ENCODE data around the gene TUBGCP3. TPM values are rescaled to one million over a fixed set of nuclear protein-coding genes. Genes with fewer than 3 reads are reported as not detected.

Gene TUBGCP3
- total RNA-seq, 1 experiment from 2014 or later = 14.3 TPM

DNA sequence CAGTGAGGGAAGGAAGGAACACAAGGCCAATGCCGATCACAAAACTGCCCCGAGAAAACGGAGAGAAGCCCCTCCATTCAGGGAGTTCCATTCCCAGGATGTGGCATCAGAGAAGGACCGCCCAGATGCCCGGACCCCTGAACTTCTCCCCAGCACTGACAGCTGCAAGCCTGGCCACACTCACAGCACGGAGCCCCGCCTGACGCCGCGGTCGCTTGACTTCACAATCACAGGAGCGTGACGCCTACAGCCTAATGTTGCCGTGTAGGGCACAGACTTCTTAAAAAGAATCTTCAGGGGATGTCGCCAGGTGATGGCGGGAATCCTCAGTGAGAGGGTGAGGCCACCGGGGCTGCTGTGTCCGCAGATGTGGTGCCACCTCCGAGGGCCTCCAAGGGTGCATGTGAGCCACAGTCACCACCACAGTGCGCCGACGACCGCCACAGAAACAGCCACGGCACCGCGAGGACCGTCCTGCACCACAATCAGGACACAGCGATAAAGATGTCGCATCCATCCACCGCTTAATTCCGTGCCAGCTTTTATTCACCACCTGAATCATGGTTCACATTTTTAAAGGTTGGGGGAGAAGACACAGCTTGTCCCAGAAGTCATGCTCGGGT is 134.6 kb downstream of the TUBGCP3 start:
- DNase-seq (ENCODE audit: low spot score) = no peak

DNA sequence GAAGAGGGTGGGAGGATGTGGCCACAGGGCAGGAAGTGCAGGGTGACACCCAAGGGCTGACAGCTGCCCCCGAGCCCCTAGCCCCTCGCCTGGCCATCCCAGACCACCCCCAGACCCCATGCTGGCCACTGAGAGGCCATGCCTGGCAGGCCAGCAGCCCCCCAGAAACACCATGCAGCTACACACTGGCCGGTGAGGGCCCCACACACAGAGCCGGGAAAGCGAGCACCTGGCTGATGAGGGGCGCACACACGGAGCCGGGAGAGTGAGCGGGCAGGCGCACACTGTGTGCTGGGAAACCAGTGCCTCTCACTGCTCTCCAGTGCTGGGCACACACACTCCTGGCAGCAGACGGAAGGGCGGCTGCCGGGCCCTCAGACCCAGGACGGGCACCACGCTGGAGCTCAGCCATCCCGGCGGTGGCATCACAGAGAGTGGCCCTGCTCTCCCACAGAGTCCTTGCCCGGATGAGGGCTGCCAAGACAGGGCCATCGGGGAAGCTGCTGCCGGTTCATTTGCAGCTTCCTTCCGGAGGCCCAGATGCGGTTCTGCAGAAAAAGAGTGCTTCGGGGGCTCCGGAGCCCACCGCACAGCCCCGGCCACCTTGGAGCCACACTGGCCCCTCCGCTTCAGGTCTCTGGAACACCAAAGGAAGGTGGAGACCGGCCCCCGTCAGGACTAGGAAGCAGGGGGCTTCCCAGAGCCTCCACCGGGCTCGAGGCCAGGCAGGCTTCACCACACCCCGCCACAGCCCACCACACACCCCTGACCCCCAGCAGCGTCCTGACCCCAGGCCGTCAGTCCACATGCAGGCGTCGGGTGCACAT is 135.4 kb downstream of the TUBGCP3 start:
- DNase-seq (ENCODE audit: low spot score) = no peak

DNA sequence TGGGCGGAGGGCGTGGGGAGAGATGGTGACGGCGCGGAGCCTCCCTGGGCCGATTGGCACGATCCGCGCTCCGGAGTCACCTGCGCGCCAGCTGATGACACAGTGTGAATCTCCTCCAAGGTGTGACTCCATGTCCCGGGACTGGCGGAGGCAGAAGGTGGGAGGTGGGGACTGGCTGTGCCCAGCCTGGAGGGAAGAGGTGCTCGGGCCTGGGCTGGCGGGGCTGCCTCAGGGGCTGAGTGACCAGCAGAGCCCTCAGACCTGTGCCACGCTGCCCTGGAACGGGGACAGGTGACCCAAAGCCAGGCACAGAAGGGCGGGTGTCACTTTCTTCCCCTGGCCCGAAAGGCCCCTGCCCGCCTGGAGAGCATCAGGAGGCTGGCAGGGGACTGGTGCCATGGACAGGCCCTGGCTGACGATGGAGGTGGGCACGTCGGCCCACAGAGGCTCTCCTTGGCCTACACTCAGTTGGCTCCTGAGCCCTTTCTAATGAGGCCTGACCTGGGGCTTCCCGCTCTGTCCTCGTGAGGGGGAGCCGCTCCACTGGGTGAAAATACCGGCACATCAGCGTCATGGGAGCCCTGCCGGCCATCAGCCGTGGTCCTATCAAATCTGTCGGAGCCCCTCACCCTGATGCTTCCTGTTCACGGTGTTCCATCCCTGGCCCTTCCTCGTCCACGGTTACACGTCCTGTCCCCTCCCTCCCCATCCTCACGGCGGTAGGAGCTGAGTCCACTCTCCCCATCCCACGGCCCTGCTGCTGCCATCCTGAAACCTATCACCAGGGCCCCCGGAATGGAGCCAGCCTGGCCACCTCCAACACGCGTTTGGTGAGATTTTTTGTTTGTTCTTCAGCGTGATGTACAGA is 136.2 kb downstream of the TUBGCP3 start:
- no peak for DNase-seq (ENCODE audit: low spot score)

DNA sequence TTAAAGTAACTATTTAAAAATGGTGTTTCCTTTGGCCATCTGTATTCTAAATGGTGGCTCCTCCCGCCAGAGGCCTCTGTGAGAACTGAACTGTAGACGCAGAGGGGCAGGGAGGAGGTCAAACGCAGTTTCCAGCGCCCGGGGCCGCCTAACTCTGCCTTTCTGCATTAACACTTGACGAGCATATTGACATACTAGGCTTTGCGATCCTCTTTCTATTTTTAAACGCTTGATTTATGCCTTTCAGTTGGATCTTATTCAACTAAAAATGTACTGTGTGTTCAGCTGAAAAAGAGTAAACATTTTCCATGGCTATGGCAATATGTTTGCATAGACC is 137.1 kb downstream of the TUBGCP3 start:
- no peak for DNase-seq (ENCODE audit: low spot score)

DNA sequence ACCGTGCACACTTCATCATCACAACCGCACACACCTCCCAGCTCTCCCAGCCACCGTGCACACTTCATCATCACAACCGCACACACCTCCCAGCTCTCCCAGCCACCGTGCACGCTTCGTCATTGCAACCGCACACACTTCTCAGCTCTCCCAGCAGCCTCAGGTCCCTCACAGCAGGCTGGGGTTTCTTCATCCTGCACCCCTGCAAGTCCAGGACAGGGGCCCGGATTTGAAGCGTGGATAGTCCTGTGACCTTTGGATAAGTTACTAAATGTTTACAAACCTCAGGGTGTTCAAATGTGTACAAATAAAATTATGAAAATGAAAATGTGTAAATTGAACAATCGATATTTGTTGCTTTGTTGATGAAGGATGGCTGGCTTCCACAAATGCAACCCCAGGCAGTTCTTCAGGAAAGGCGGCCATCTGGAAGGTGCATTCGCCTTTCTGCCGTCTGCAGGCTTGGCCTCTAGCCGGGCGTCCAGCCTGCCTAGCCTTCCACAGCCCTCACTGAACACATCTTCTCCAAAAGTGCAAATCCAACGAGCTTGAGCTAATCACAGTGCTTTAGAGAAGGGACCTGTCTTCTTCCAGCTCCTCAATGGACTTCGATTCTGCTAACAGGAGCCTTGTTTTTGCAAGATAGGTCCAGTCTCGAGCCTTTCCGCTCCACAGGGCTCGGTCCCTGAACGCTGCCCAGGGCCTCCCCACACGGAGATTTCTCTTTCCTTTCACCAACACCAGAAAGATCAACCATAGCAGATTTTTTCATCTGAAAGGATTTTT is 137.6 kb downstream of the TUBGCP3 start:
- DNase-seq (ENCODE audit: low spot score) = no peak

DNA sequence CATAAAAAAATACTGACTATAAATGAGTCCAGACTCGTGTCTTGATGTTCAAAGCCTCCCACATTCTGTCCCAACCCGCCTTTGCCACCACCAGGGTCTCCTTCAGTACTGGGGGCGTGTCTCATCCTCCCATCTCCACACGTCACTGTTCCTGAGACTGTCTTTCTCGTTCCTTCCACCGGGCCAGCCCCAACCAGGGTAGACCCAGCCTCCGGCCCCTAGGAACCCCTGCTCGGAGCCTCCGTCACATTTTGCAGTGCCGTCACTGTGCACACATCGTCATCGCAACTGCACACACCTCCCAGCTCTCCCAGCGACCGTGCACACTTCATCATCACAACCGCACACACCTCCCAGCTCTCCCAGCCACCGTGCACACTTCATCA is 138.4 kb downstream of the TUBGCP3 start:
- no peak for DNase-seq (ENCODE audit: low spot score)

DNA sequence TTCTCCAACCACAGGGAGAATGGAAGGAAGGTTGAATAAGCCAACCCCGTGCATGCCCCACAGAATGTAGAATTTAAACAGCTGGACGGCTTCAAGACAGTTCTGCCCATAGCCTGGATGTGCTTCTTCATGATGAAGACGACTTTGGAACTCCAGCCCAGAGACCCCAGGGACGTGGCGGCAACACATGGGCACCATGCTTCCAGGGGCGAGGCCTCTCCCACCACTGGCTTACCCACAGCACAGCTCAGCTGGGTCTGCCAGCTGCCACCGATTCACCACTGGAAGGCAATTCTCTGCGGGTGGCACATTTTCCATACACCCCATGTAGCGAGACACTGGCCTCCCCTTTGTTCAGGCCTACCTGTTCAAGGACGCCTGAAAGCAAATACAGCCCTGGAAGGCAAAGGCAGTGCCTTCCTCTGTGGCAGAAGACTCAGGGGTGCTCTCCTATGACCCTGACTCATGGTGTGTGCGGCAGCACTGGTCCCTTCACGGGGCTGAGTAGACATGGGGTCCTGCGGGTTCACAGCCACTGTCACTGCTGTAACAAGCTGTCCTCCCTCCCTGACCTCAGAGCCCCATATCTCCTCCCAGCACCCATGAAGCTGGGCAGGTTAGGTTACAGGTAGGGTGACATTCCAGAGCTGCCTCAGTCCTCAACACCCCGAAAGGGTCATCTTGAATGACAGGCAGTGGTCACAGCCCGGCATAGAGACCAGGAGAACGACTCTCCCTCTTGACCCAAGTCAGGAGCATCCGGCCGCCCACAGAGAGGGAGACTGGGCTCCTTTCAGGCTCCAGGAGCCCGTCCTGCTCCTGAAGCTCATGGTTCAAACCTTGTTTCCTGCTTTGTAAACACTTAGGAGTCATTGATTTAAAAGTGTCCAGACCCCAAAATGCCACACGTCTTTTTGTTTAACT is 139.1 kb downstream of the TUBGCP3 start:
- DNase-seq (ENCODE audit: low spot score) = no peak

DNA sequence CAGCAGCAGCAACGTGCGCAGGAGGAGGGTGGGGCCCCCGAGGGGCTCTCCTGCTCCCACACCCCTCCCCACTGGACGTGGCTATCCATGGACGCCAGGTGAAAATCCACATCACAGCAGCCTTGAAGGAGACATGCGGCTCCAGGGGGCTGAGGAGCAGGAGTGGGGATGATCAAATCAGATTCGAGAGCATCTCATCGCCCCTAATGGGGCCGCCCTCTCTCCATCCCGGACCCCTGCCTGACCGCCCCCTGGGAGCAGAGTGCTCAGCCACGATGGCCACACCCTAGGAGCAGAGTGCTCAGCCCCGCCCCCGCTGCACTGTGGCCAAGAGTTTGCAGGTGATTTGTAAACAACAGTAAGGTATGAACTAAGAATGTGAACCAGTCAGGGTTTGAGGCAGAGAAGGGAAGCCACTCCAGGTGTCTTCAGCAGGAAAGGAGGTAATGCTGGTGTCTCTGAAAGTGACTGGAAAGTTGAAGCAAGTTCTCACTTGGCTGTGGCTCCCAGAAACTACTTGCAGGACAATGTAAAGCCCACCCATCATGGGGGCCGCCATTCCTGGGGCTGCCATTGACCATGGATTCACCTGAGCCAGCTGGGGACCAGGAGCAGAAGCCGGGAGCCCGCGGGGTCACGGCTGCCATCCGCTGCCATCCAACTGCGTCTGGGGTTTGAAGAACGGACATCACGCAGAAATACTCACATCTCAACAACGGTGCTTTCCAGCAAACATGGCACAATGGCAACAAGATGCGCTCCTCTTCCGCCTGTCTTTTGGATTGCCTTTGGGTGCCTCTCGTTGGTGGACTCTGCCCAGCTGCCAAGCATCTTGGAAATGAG is 140.0 kb downstream of the TUBGCP3 start:
- DNase-seq (ENCODE audit: low spot score) = no peak

DNA sequence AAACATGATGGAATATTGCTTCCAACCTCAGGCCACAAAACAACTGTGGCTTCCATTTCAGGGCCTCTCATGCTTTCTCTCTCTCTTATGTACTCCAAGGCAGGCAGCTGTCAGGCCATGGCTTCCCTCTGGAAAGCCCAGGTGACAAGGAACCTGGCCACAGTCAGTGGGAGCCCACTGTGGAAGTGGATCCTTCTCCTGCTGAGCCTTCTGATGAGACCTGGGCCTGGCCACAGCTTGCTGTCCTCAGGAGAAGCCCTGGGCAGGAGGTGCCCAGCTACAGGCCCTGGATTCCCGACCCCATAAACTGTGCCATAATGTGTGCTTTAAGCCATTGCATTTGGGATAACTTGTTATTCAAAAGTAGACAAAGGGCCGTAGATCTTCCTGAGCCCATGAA is 140.6 kb downstream of the TUBGCP3 start:
- no peak for DNase-seq (ENCODE audit: low spot score)

DNA sequence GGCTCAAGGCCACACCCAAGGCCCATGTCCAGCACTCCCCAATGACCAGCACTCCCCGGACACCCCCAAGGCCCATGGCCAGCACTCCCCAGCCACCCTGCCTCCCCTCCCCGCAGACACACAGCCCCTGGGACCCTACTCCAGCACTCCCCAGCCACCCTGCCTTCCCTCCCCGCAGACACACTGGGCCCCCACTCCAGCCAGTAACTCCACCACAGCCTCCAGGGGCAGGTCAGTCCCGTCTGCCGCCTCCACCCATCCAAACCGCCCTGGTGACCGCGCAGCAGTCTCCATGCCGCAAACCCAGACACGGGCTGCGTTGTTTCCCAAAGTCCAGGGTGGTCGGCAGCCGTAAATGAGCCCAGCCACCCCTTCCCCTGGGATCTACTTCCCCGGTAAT is 141.1 kb downstream of the TUBGCP3 start:
- no peak for DNase-seq (ENCODE audit: low spot score)

DNA sequence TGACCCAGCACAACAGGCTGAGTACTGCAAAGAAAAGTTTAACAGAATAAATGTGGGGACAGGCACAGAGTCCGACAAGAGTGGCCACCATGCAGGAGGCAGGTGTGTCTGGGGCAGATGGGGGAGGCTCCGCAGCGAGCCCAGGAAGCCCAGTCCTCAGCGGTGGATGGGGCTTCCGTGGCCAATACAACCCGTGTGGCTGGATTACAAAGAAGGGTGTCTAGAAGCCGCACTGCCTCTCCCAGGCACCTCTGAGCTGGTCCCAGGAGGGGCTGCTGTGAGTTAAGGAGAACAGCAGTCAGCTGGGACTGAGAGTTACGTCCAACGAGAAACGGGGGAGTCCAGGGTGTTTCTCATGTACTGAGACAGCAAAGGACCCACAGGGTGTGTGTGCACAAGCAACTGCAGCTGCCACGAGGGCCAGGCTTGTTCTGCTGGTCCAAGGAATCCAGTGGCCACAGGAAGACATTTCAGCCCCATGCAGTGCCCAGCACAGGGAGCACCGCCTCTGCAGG is 141.5 kb downstream of the TUBGCP3 start:
- no peak for DNase-seq (ENCODE audit: low spot score)

DNA sequence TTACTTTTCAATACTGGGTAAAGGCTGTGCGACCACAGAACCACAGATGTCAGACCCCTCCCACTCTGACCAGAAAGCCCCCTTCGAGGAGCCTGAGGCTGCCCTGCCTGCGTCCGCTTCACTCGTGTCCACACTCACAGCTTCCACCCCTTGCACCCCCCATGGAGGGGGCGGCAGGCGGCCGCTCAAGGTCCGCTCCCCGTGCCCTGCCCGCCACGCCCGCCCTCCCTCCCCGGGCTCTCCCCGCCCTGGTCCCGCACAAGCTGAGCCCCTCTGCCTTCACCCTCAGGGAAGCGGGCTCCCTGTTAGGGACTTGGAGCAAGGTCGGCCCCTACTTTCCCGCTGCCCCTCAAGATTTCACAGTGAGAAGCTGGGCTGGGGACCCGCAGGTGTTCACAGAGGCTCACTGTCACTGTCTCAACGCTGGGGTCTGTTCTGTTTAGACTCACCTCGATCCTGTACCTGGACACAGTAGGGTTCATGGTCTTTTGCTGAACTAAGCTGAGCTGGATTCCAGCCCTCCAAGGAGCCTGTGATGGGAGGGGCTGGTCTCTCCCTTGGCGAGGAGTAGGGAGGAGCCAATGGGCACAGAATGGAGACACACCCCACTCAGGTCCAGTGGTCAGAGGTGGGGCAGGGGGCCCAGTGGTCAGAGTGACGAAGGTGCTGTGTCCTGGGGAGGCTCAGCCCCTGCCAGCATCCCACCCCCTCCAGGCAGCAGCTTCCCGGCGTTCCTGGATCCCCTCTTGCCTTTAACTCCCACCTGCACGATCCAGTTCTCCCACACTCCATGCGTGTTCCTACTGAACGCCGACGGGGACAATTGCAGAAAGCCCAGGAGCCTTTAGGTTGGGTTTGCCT is 142.3 kb downstream of the TUBGCP3 start:
- DNase-seq (ENCODE audit: low spot score) = no peak

DNA sequence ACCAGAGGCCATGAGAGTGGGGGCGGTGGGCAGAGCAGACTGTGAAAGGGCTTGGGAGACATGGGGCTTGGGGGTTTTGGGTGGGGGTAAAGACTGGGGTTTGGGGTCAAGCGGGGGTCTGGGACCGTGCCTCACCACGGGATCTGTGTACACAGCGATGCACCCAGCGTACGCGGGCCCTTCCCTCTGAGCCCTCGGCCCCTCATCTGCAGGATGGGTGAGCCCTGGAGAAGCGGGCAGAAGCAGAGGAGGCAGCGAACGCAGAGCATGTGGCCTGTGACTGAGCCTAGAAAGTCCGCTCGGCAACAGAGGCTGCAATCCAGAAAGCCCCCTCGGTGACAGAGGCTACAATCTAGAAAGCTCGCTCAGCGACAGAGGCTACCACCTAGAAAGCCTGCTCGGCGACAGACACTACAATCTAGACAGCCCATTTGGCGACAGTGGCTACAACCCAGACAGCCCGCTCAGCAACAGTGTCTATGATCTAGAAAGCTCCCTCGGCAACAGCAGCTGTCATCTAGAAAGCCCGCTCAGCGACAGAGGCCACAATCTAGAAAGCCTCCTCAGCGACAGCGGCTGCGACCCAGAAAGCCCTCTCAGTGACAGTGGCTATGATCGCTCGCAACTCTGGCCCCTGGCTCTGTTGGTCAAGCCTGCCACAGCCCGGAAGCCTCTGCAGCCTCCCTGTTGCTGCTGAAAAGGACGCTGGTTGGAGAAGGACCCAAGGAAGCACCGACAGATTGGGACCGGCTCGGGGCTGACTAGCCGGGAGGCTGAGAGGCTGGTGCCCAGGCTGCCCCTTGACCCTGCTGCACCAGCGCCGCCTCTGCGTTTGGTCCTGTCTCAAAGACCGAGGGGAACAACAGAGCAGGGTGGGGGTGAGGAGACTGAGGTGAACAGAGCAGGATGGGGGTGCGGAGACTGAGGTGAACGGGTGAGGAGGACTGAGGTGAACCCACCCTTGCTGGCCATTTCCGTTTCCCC is 143.2 kb downstream of the TUBGCP3 start:
- DNase-seq (ENCODE audit: low spot score) = no peak

DNA sequence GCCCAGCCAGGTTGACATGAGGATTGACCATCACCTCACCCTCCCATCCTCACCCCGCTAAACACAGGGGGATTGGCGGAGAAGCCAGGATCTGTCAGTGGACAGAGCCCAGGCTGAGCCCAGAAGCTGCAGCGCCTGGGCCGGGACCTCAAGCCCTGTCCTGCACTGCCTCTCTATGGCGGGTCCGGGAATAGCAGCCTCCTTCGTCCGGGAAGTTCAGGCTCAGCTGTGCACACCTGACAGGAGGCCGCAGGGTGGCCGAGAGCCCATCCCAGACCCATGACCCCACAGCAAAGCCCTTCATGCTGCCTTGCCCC is 144.0 kb downstream of the TUBGCP3 start:
- DNase-seq (ENCODE audit: low spot score) = peak; percentile 46

DNA sequence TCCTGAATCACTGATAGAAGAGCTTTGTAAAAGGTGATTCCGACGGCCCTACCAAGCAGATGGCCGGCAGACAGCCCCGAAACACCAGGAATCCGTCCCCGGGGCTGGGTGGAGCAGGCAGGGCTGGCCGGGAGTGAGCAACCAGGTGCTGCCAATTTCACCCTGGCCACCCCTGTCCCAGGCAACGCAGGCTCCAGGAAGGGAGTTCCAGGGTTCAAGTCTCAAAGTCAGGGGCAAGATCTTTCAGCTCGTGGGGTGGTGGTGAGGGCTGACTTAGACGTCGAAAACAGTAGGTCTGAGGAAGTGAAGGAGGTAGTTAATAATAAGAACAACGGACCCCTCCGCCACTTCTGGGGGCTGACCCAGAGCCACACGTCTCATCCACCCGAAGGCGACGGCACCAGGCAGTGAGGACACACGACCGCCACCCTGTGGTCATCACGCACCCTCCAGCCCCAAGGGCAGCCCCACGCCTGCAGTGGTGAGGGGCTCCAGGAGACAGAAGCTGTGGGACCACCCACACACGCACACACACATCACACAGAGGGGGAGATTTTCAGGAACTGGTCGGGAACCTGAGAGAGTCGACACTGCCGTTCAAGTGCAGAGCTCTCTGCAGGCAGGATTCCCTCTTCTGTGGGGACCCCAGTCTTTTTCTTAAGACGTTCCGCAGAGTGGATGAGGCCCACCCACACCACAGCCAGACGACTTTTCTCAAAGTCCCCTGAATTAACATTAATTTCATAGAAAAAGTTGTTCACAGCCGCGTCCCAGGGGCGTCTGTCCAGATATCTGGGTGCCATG is 144.6 kb downstream of the TUBGCP3 start:
- DNase-seq (ENCODE audit: low spot score) = no peak

DNA sequence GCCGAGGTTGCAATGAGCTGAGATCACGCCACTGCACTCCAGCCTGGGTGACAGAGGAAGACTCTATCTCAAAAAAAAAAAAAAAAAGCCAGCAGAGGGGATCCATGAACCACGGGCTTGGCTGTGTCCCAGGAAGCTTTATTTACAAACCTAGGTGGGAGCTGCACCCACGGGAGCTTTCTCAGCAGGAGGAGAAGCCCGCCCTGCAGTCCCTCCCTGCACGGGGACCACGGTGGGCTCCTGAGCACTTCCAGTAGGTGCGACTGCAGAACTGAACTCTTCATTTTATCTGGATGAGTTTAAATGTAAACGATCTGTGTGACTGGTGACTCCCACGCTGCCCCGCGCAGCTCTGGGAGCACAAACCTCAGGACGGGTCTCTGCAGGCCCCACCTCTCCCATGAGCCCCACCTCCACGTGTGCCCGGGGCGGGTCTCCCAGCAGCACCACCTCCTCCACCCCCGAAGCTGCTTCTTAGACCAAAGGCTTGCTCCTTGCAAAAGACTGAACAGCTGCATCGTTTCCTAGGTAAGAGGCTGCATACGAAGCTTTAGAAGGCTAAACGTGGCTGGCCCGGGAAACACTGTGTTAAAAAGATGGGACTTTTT is 145.4 kb downstream of the TUBGCP3 start:
- DNase-seq (ENCODE audit: low spot score) = no peak
